ENCODE data around the gene TSHZ3. TPM values are rescaled to one million over a fixed set of nuclear protein-coding genes. Genes with fewer than 3 reads are reported as not detected.

TSHZ3 gene
- 0.35 and 1.2 TPM in 2 replicates for total RNA-seq (2014; rRNA removed; shearing (Covaris generic); ENCODE audit: low replicate concordance)

- in situ Hi-C loops (cut with HindIII; ENCODE audit: low pct_unique_long_range_greater_than_20kb, low sequenced_read_pairs): no loop called here
- peak; percentile 68 for DNase-seq (ENCODE audit: low read depth)
These were observed at the start of gene TSHZ3 for GRCh38 chr19:31349160-31349881. Gene TSHZ3, minus strand, starts transcription at chr19:31349436. Its CDS starts 217 bp downstream, at chr19:31349219.

GRCh38 chr19:31397308-31397707 is 48.1 kb upstream of the TSHZ3 start:
- no peak for DNase-seq (ENCODE audit: low read depth)
- in situ Hi-C loops (cut with HindIII; ENCODE audit: low pct_unique_long_range_greater_than_20kb, low sequenced_read_pairs): no loop called here

- in situ Hi-C loops (cut with HindIII; ENCODE audit: low pct_unique_long_range_greater_than_20kb, low sequenced_read_pairs): no loop called here
- no peak for DNase-seq (ENCODE audit: low read depth)
These were observed 43.2 kb upstream of the TSHZ3 start for GRCh38 chr19:31392464-31392863.

- DNase-seq (ENCODE audit: low read depth): no peak
- in situ Hi-C loops (cut with HindIII; ENCODE audit: low pct_unique_long_range_greater_than_20kb, low sequenced_read_pairs): no loop called here
These were observed 42.3 kb upstream of the TSHZ3 start for GRCh38 chr19:31391518-31391917.

GRCh38 chr19:31390711-31391110 is 41.5 kb upstream of the TSHZ3 start:
- no peak for DNase-seq (ENCODE audit: low read depth)
- in situ Hi-C loops (cut with HindIII; ENCODE audit: low pct_unique_long_range_greater_than_20kb, low sequenced_read_pairs): no loop called here

- in situ Hi-C loops (cut with HindIII; ENCODE audit: low pct_unique_long_range_greater_than_20kb, low sequenced_read_pairs): no loop called here
- no peak for DNase-seq (ENCODE audit: low read depth)
These were observed 40.6 kb upstream of the TSHZ3 start for GRCh38 chr19:31389874-31390273.

- DNase-seq (ENCODE audit: low read depth): no peak
- in situ Hi-C loops (cut with HindIII; ENCODE audit: low pct_unique_long_range_greater_than_20kb, low sequenced_read_pairs): no loop called here
These were observed 38.6 kb upstream of the TSHZ3 start for GRCh38 chr19:31387717-31388301.

GRCh38 chr19:31386806-31387205 is 37.6 kb upstream of the TSHZ3 start:
- no peak for DNase-seq (ENCODE audit: low read depth)
- in situ Hi-C loops (cut with HindIII; ENCODE audit: low pct_unique_long_range_greater_than_20kb, low sequenced_read_pairs): no loop called here

GRCh38 chr19:31385744-31386143 is 36.5 kb upstream of the TSHZ3 start:
- in situ Hi-C loops (cut with HindIII; ENCODE audit: low pct_unique_long_range_greater_than_20kb, low sequenced_read_pairs): no loop called here
- DNase-seq (ENCODE audit: low read depth): no peak

- no peak for DNase-seq (ENCODE audit: low read depth)
- in situ Hi-C loops (cut with HindIII; ENCODE audit: low pct_unique_long_range_greater_than_20kb, low sequenced_read_pairs): no loop called here
These were observed 34.3 kb upstream of the TSHZ3 start for GRCh38 chr19:31383553-31383952.

- DNase-seq (ENCODE audit: low read depth): no peak
- in situ Hi-C loops (cut with HindIII; ENCODE audit: low pct_unique_long_range_greater_than_20kb, low sequenced_read_pairs): no loop called here
These were observed 31.6 kb upstream of the TSHZ3 start for GRCh38 chr19:31380854-31381253.

GRCh38 chr19:31378404-31378803 is 29.2 kb upstream of the TSHZ3 start:
- in situ Hi-C loops (cut with HindIII; ENCODE audit: low pct_unique_long_range_greater_than_20kb, low sequenced_read_pairs): no loop called here
- DNase-seq (ENCODE audit: low read depth): peak; percentile 17

- no peak for DNase-seq (ENCODE audit: low read depth)
- in situ Hi-C loops (cut with HindIII; ENCODE audit: low pct_unique_long_range_greater_than_20kb, low sequenced_read_pairs): no loop called here
These were observed 28.5 kb upstream of the TSHZ3 start for GRCh38 chr19:31377736-31378135.

GRCh38 chr19:31372246-31372781 is 23.1 kb upstream of the TSHZ3 start:
- in situ Hi-C loops (cut with HindIII; ENCODE audit: low pct_unique_long_range_greater_than_20kb, low sequenced_read_pairs): no loop called here
- DNase-seq (ENCODE audit: low read depth): no peak

- in situ Hi-C loops (cut with HindIII; ENCODE audit: low pct_unique_long_range_greater_than_20kb, low sequenced_read_pairs): no loop called here
These were observed 21.0 kb upstream of the TSHZ3 start for GRCh38 chr19:31370216-31370615.

GRCh38 chr19:31364963-31365362 is 15.7 kb upstream of the TSHZ3 start:
- in situ Hi-C loops (cut with HindIII; ENCODE audit: low pct_unique_long_range_greater_than_20kb, low sequenced_read_pairs): no loop called here
- DNase-seq (ENCODE audit: low read depth): no peak

More at GRCh38 chr19:31370216-31370615, 21.0 kb upstream of the TSHZ3 start:
- DNase-seq (ENCODE audit: low read depth): no peak

GRCh38 chr19:31361728-31362127 is 12.5 kb upstream of the TSHZ3 start:
- DNase-seq (ENCODE audit: low read depth): no peak
- in situ Hi-C loops (cut with HindIII; ENCODE audit: low pct_unique_long_range_greater_than_20kb, low sequenced_read_pairs): no loop called here

GRCh38 chr19:31357315-31357673 is 8.1 kb upstream of the TSHZ3 start:
- no peak for DNase-seq (ENCODE audit: low read depth)
- in situ Hi-C loops (cut with HindIII; ENCODE audit: low pct_unique_long_range_greater_than_20kb, low sequenced_read_pairs): no loop called here

GRCh38 chr19:31356587-31357314 is 7.5 kb upstream of the TSHZ3 start:
- DNase-seq (ENCODE audit: low read depth): no peak
- in situ Hi-C loops (cut with HindIII; ENCODE audit: low pct_unique_long_range_greater_than_20kb, low sequenced_read_pairs): no loop called here
